Endothelial cell of umbilical vein (primary cell): ENCODE data around the gene RBFOX1. TPM values are rescaled to one million over a fixed set of nuclear protein-coding genes. Genes with fewer than 3 reads are reported as not detected.

ENCODE experiments used
- BruUV-seq: library from RNA; stranded (reverse); fragments of 400-500 nt; replicated peaks from 2 replicates; lab custom pipeline; 2021; lab: Mats Ljungman, UMichigan
- CTCF ChIA-PET: fragments of 300-600, 350-600 bp; sonication (Branson Sonifier 250); formaldehyde crosslinking; loops from one replicate; lab custom pipeline; 2021; ENCODE audit warnings: antibody characterized with exemption, inconsistent platforms; lab: Charles Lee
- POLR2A ChIA-PET: fragments of 300-600, 350-600 bp; sonication (Branson Sonifier 250); formaldehyde crosslinking; loops from one replicate; lab custom pipeline; 2021; ENCODE audit warnings: antibody characterized with exemption, inconsistent platforms; lab: Charles Lee
- DNase-seq: peaks from one replicate; pipeline ENCODE4 v3.0.0-alpha.2; 2011; ENCODE audit warnings: low read depth, low spot score
- FAIRE-seq: peaks from 2 replicates; lab custom pipeline; 2011; peaks lifted over from hg19 to GRCh38; lab: Jason Lieb, UNC
- H2AFZ ChIP-seq: 2 replicates; pipeline ENCODE4 v1.6.0; 2012; ENCODE audit warnings: low read depth, low read length, control low read depth, inconsistent platforms
- H3K27ac ChIP-seq: 2 replicates; pipeline ENCODE4 v1.5.1; 2011; ENCODE audit warnings: low read depth, mild to moderate bottlenecking, control low read depth, low read length, moderate library complexity; ENCODE audit not compliant: insufficient read depth
- H3K27me3 ChIP-seq, 2 experiments: 2 replicates each; pipeline versions ENCODE4 v1.6.0 to v1.6.1; 2011; ENCODE audit warnings: low read length in 2 of 2, mixed read lengths in 1 of 2; ENCODE audit not compliant: control insufficient read depth in 2 of 2, insufficient read depth in 2 of 2
- H3K36me3 ChIP-seq, 2 experiments: 2 replicates in 1 of 2; 3 replicates in 1 of 2; pipeline ENCODE4 v1.5.1; 2011; ENCODE audit warnings: low read length in 2 of 2, mild to moderate bottlenecking in 1 of 2, moderate library complexity in 1 of 2; ENCODE audit not compliant: control insufficient read depth in 2 of 2, insufficient read depth in 2 of 2; ENCODE audit errors: extremely low read depth in 1 of 2
- H3K4me1 ChIP-seq: 3 replicates; pipeline ENCODE4 v1.5.1; 2011; ENCODE audit warnings: mild to moderate bottlenecking, low read length; ENCODE audit not compliant: control insufficient read depth, insufficient read depth; ENCODE audit errors: extremely low read depth
- H3K4me2 ChIP-seq: 2 replicates; pipeline ENCODE4 v1.6.1; 2011; ENCODE audit warnings: low read length, control low read depth, mixed read lengths; ENCODE audit not compliant: insufficient read depth
- H3K4me3 ChIP-seq, 3 experiments: fragments of 200-600 bp in 1 of 3; sonication (generic), shearing (Covaris generic) in 1 of 3; replicated peaks in 1 of 3; 2 replicates each; pipeline ENCODE4 v1.5.1; 2011 to 2016; ENCODE audit warnings: control low read depth in 3 of 3, low read length in 3 of 3, mild to moderate bottlenecking in 2 of 3, inconsistent platforms in 1 of 3, low read depth in 1 of 3, moderate library complexity in 1 of 3; ENCODE audit not compliant: insufficient read depth in 1 of 3
- H3K79me2 ChIP-seq: 2 replicates; pipeline ENCODE4 v1.6.0; 2012; ENCODE audit warnings: low read length, inconsistent platforms; ENCODE audit not compliant: control insufficient read depth, insufficient read depth
- H3K9ac ChIP-seq: replicated peaks from 2 replicates; pipeline ENCODE3; 2011; ENCODE audit warnings: low read length, control low read depth; ENCODE audit not compliant: insufficient read depth; ENCODE audit errors: extremely low read depth
- H3K9me1 ChIP-seq: replicated peaks from 3 replicates; pipeline ENCODE4 v1.6.0; 2011; ENCODE audit warnings: mild to moderate bottlenecking, low read length; ENCODE audit not compliant: control insufficient read depth, insufficient read depth; ENCODE audit errors: extremely low read depth
- H3K9me3 ChIP-seq: replicated peaks from 2 replicates; pipeline ENCODE4 v1.5.1; 2012; ENCODE audit warnings: low read length, inconsistent platforms; ENCODE audit not compliant: control insufficient read depth, insufficient read depth
- H4K20me1 ChIP-seq: replicated peaks from 2 replicates; pipeline ENCODE3; 2011; ENCODE audit warnings: mild to moderate bottlenecking, low read length; ENCODE audit not compliant: control insufficient read depth, insufficient read depth; ENCODE audit errors: extremely low read depth
- CTCF ChIP-seq, 2 donors: IDR thresholded peaks; 1 replicate in 1 of 2; 2 replicates in 1 of 2; pipeline ENCODE4 v1.5.1; 2011; ENCODE audit warnings: low read length in 2 of 2, mild to moderate bottlenecking in 2 of 2, moderate library complexity in 2 of 2, control low read depth in 1 of 2, inconsistent platforms in 1 of 2, low read depth in 1 of 2; ENCODE audit not compliant: insufficient read depth in 1 of 2; ENCODE audit errors: extremely low read depth in 1 of 2
- EZH2 ChIP-seq: IDR thresholded peaks from 2 replicates; pipeline ENCODE4 v1.6.1; 2012; ENCODE audit warnings: borderline replicate concordance, low read depth, mild to moderate bottlenecking, moderate library complexity, low read length, inconsistent platforms; ENCODE audit not compliant: severe bottlenecking
- FOS ChIP-seq: IDR thresholded peaks from 2 replicates; pipeline ENCODE4 v1.6.1; 2011; ENCODE audit warnings: mild to moderate bottlenecking, low read length, moderate library complexity, borderline replicate concordance; ENCODE audit not compliant: insufficient read depth
- JUN ChIP-seq: IDR thresholded peaks from 2 replicates; pipeline ENCODE4 v1.6.1; 2011; ENCODE audit warnings: borderline replicate concordance, low read depth; ENCODE audit not compliant: insufficient read length, insufficient read depth
- MAX ChIP-seq: IDR thresholded peaks from 2 replicates; pipeline ENCODE4 v1.6.1; 2011; ENCODE audit not compliant: insufficient read depth, insufficient read length
- MYC ChIP-seq: IDR thresholded peaks from one replicate; pipeline ENCODE4 v1.6.1; 2011; ENCODE audit warnings: mild to moderate bottlenecking, low read depth, low read length
- POLR2A ChIP-seq: IDR thresholded peaks from 2 replicates; pipeline ENCODE4 v1.6.1; 2012; ENCODE audit warnings: low read depth, mild to moderate bottlenecking, control low read depth, low read length
- POLR2AphosphoS5 ChIP-seq: IDR thresholded peaks from 2 replicates; pipeline ENCODE4 v1.6.1; 2012; ENCODE audit warnings: low read depth, mild to moderate bottlenecking, control low read depth, low read length, moderate library complexity; ENCODE audit not compliant: insufficient read depth
- dilution Hi-C: fragments of 300-500 bp; cut with MboI; formaldehyde crosslinking; loops from one replicate; pipeline ENCODE4 v1.15.0; 2019; ENCODE audit warnings: low sequenced_read_pairs; ENCODE audit not compliant: extremely low pct_ligation_motif_present
- intact Hi-C: fragments of 100-400 bp; cut with micrococcal nuclease; formaldehyde crosslinking; loops from one replicate; pipeline ENCODE4 v1.10.0; 2022
- polyA plus RNA-seq, 4 experiments: library from polyadenylated mRNA; depleted of rRNA in 3 of 4; stranded (reverse) in 3 of 4; unstranded in 1 of 4; fragments of >200 nt; gene quantifications; 2 replicates each; pipeline versions ENCODE4 v1.2.1 to v1.2.3, GENCODE V29; 2011 to 2012; ENCODE audit warnings: missing spikeins in 1 of 4
- total RNA-seq: library from RNA; stranded (reverse); gene quantifications from 2 replicates; pipeline ENCODE4 v1.2.3, GENCODE V29; 2021

Gene RBFOX1
- total and polyA plus RNA-seq, 2 donors (not counting 3 experiments of a cell fraction or from before 2014, with no cell fraction given) = not detected

GRCh38 chr16:7355758-7356157 is 23.1 kb downstream of the RBFOX1 start:
- CTCF ChIA-PET = no interaction called here
- no peaks in the 10 kb centered on the region for H4K20me1 ChIP-seq
- POLR2A ChIA-PET = no interaction called here
- H3K4me2 ChIP-seq = no peak overlapping the region
- no TSS peak for BruUV-seq
- dilution Hi-C loops (no loop called here), intact Hi-C loops (no loop called here)
- no peaks in the 10 kb centered on the region for H3K79me2 ChIP-seq
- H3K4me3 ChIP-seq = no peak overlapping the region
- no peaks in the 10 kb centered on the region for H3K36me3 ChIP-seq
- H3K27ac ChIP-seq = no peak overlapping the region
- TF ChIP-seq JUN (no peak), MYC (no peak), POLR2AphosphoS5 (no peak), POLR2A (no peak), CTCF (IDR thresholded peaks at IDR 0.05; ENCODE audit: extremely low read depth in 1 of 2, insufficient read depth in 1 of 2, low read depth in 1 of 2, low read length in 2 of 2) (no peak), FOS (no peak), MAX (no peak), EZH2 (no peak)
- no peaks in the 10 kb centered on the region for H3K27me3 ChIP-seq
- FAIRE-seq = no peak
- peaks cover 2% of the 10 kb centered on the region for H3K9me3 ChIP-seq
- H3K9me1 ChIP-seq = no peaks in the 10 kb centered on the region
- H2AFZ ChIP-seq = no peak overlapping the region
- no peaks in the 10 kb centered on the region for H3K4me1 ChIP-seq
- H3K9ac ChIP-seq = no peak overlapping the region
- DNase-seq = no peak
